Body of pancreas (tissue), 4 donors: ENCODE data around the gene FERMT3. TPM values are rescaled to one million over a fixed set of nuclear protein-coding genes. Genes with fewer than 3 reads are reported as not detected.
A peak's percentile ranks its signal among the peaks of the same experiment; 100 is the strongest.

Experiments used
- ATAC-seq: fragments of 150-250 bp; one replicate; pipeline ENCODE4 v1.9.1; 2016
- DNase-seq, 4 donors: peaks; one replicate each; pipeline ENCODE4 v3.0.0-alpha.2; 2019
- H3K27ac ChIP-seq, 4 donors: fragments of 200-600 bp; sonication (generic); 1 replicate in 3 of 4; 2 replicates in 1 of 4; pipeline versions ENCODE4 v1.5.1 to v1.6.1; 2016 to 2019; ENCODE audit warnings: mild to moderate bottlenecking in 1 of 4, mixed read lengths in 1 of 4, moderate library complexity in 1 of 4
- H3K27me3 ChIP-seq, 2 donors: fragments of 200-600 bp; sonication (generic); one replicate each; pipeline ENCODE4 v1.6.0; 2016; ENCODE audit warnings: mild to moderate bottlenecking in 1 of 2
- H3K36me3 ChIP-seq, 2 donors: fragments of 200-600 bp; sonication (generic); replicated peaks in 1 of 2; 2 replicates each; pipeline ENCODE4 v1.5.1; 2016; ENCODE audit warnings: low read depth in 2 of 2; ENCODE audit not compliant: insufficient read depth in 1 of 2
- H3K4me1 ChIP-seq: fragments of 200-600 bp; sonication (generic); one replicate; pipeline ENCODE4 v1.6.0; 2016
- H3K4me3 ChIP-seq, 2 donors: fragments of 200-600 bp; sonication (generic); 1 replicate in 1 of 2; 2 replicates in 1 of 2; pipeline ENCODE4 v1.5.1; 2016 to 2019
- H3K9me3 ChIP-seq, 3 donors: fragments of 200-600 bp; sonication (generic); 1 replicate in 2 of 3; 2 replicates in 1 of 3; pipeline ENCODE4 v1.5.1; 2016
- POLR2A ChIP-seq, 3 donors: fragments of 450-650 bp; IDR thresholded peaks; one replicate each; pipeline ENCODE4 v1.6.1; 2016; ENCODE audit warnings: antibody characterized with exemption in 3 of 3, mild to moderate bottlenecking in 2 of 3
- WGBS, 2 donors: methylation state at CpG; one replicate each; pipeline ENCODE4 v1.1.5; 2017; 5-methylcytosine and 5-hydroxymethylcytosine counted together
- intact Hi-C: fragments of 100-400 bp; cut with DNase I; formaldehyde crosslinking; loops from one replicate; pipeline ENCODE4 v1.15.1; 2023
- total RNA-seq, 2 donors: library from RNA; depleted of rRNA; stranded (reverse); fragments of >200 nt; gene quantifications; one replicate each; pipeline ENCODE4 v1.1.0, GENCODE V29; 2016
- TF ChIP-seq, protein P1 (sequence below), 7 experiments: fragments of 450-650 bp in 4 of 7; fragments of 200-600 bp in 3 of 7; sonication (generic) in 3 of 7; IDR thresholded peaks; one replicate each; pipeline ENCODE4 v1.5.1; 2016 to 2019; ENCODE audit warnings: antibody characterized with exemption in 7 of 7

The FERMT3 gene
- total RNA-seq, 2 donors from 2014 or later = 8.6 to 9.1 TPM

DNA sequence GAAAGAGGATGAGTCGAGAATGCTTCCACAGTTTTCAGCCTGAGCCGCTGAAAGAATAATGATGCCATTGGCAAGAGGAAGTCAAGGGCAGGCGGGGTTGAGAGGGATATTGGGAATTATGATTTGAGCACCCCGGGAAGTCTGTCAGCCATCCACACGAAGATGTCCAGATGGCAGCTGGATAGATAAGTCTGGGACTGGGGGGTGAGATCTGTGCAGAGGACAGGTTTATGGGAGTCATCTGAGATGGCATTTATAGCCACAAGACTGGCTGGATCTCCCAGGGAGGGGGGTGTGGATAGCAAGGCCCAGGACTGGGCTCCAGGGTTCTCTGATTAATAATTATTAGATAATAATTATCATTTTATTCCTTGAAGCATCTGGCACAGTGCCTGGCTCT is 25.6 kb upstream of the FERMT3 start:
- H3K36me3 ChIP-seq = no peaks in the 10 kb centered on the region
- H3K4me1 ChIP-seq = peaks cover 51% of the 10 kb centered on the region
- TF ChIP-seq, protein P1, sequence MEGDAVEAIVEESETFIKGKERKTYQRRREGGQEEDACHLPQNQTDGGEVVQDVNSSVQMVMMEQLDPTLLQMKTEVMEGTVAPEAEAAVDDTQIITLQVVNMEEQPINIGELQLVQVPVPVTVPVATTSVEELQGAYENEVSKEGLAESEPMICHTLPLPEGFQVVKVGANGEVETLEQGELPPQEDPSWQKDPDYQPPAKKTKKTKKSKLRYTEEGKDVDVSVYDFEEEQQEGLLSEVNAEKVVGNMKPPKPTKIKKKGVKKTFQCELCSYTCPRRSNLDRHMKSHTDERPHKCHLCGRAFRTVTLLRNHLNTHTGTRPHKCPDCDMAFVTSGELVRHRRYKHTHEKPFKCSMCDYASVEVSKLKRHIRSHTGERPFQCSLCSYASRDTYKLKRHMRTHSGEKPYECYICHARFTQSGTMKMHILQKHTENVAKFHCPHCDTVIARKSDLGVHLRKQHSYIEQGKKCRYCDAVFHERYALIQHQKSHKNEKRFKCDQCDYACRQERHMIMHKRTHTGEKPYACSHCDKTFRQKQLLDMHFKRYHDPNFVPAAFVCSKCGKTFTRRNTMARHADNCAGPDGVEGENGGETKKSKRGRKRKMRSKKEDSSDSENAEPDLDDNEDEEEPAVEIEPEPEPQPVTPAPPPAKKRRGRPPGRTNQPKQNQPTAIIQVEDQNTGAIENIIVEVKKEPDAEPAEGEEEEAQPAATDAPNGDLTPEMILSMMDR (IDR thresholded peaks at IDR 0.05) = no peak
- no peak for TF ChIP-seq POLR2A (IDR thresholded peaks at IDR 0.05)
- DNase-seq (no peak), ATAC-seq (no peak)
- intact Hi-C loops = no loop called here
- H3K27me3 ChIP-seq = no peaks in the 10 kb centered on the region
- no peaks in the 10 kb centered on the region for H3K9me3 ChIP-seq
- WGBS, 2 donors = 61% methylated on average over 5 of the region's 5 CpGs
- peak overlapping the region; percentile 72 to 96 (median 92) for H3K27ac ChIP-seq
- no peak overlapping the region for H3K4me3 ChIP-seq

DNA sequence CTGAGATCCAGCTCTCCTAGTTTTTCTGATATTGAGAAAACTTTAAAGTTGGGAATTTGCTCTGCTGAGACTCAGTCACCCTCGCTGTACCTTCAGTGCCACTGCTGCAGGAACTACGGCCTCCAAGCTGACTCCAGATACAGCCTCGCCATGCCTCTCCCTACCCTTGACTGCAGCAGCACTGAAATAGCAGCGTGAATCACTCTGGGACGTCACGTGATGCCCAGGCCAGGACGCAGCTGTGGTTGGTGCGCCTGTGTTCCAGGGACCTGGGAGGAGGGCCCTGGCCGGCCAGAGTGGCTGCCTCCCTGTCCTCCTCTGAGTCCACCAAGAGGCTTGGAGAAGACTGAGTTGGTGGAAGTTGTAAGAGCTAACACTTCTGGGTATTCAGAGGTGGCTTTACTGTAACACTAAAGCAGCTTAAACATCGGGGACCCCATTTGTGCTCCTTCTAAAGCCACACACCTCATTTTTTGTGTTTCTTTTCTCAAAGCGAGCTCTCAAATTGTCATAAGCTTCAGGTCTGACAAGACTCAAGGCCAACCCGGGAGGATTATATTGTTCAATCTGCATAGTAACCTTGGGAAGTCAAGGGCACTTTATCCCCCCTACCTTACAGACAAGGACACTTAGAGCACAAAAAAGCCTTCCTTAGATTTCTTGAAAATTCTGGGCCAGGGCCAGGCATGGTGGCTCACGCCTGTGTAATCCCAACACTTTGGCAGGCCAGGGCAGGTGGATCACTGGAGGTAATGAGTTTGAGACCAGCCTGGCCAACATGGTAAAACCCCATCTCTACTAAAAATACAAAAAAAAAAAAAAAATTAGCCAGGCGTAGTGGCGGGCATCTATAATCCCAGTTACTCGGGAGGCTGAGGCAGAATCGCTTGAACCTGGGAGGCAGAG is 24.8 kb upstream of the FERMT3 start:
- Histone ChIP-seq H3K27me3 (no peaks in the 10 kb centered on the region), H3K36me3 (no peaks in the 10 kb centered on the region), H3K4me1 (peaks cover 51% of the 10 kb centered on the region), H3K27ac (peak overlapping the region; percentile 72 to 96 (median 92)), H3K4me3 (no peak overlapping the region), H3K9me3 (no peaks in the 10 kb centered on the region)
- TF ChIP-seq, protein P1 (IDR thresholded peaks at IDR 0.05) = peak in 1 of 7 experiments; percentile 4
- TF ChIP-seq POLR2A (IDR thresholded peaks at IDR 0.05) = peak; percentile 90 to 94 (median 92)
- intact Hi-C loops = no loop called here
- peak; percentile 94 to 97 (median 96) for DNase-seq
- ATAC-seq = peak; percentile 57
- WGBS, 2 donors = 29 to 39% methylated on average over 12 to 17 of the region's 17 CpGs

DNA sequence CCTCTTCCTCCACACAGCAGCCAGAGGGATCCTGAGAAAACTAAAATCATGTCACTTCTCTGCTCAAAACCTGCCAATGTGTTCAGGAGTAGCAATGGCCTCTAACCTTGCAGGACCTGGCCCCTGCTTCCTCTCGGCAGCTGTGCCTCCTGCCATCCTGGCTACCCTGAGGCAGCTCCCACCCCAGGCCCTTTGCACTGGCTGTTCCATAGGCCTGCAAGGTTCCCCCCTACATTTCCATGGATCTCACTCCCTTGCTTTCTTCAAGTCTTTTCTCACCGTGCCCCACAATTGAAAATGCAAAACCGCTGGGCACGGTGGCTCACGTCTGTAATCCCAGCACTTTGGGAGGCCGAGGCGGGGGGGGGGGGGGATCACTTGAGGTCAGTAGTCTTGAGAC is 22.6 kb upstream of the FERMT3 start:
- 40 to 64% methylated on average over 7 of the region's 7 CpGs for WGBS, 2 donors
- no peaks in the 10 kb centered on the region for H3K9me3 ChIP-seq
- TF ChIP-seq, protein P1 (IDR thresholded peaks at IDR 0.05) = no peak
- no peak for TF ChIP-seq POLR2A (IDR thresholded peaks at IDR 0.05)
- H3K36me3 ChIP-seq = no peaks in the 10 kb centered on the region
- H3K27me3 ChIP-seq = no peaks in the 10 kb centered on the region
- DNase-seq (no peak), ATAC-seq (no peak)
- H3K4me1 ChIP-seq = peaks cover 51% of the 10 kb centered on the region
- H3K4me3 ChIP-seq = no peak overlapping the region
- H3K27ac ChIP-seq = peak overlapping the region in 3 of 4 donors; percentile 90 to 96 (median 93)
- intact Hi-C loops = no loop called here

DNA sequence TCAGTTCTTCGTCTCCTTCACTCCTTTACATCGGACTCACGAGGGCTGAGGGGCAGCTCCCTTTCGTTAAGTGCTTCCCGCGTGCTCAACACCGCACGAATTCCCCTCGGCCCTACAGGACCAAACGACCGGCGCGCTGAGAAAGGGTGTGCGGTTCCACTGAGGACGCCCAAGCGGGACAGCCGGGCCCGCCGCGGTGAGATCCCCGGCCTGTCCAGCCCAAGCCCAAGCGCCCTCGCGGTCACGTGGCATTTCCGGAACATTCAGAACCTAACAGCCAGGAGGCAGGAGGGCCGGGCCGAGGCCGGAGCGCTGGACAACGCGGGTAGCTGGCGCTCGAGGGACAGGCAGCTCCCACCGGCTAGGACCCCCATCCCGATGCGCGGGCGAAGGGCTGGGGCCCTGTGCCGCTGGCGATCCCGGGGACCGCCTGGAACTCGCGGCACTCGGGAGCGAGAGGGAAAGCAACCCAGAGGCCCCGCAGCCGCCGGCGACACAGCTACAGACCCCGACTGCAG is 21.3 kb upstream of the FERMT3 start:
- Histone ChIP-seq H3K4me1 (peaks cover 51% of the 10 kb centered on the region), H3K36me3 (no peaks in the 10 kb centered on the region), H3K27me3 (no peaks in the 10 kb centered on the region), H3K4me3 (peak overlapping the region in 1 of 2 donors; percentile 15), H3K27ac (peak overlapping the region; percentile 90 to 98 (median 94)), H3K9me3 (no peaks in the 10 kb centered on the region)
- peak; percentile 97 to 98 (median 98) for TF ChIP-seq POLR2A (IDR thresholded peaks at IDR 0.05)
- TF ChIP-seq, protein P1 (IDR thresholded peaks at IDR 0.05) = peak in 6 of 7 experiments; percentile 13 to 67 (median 62)
- DNase-seq (peak; percentile 80 to 89 (median 85)), ATAC-seq (peak; percentile 31)
- WGBS, 2 donors = 1 to 2% methylated on average over 7 to 47 of the region's 52 CpGs
- intact Hi-C loops = no loop called here
